Measurements from ENCODE around the gene MARCHF2. TPM values are rescaled to one million over a fixed set of nuclear protein-coding genes. Genes with fewer than 3 reads are reported as not detected.

MARCHF2 gene
- polyA plus RNA-seq, 2 of the 4 experiments (the other 2 are of a cell fraction) = 12.4 to 13.1 TPM

DNA sequence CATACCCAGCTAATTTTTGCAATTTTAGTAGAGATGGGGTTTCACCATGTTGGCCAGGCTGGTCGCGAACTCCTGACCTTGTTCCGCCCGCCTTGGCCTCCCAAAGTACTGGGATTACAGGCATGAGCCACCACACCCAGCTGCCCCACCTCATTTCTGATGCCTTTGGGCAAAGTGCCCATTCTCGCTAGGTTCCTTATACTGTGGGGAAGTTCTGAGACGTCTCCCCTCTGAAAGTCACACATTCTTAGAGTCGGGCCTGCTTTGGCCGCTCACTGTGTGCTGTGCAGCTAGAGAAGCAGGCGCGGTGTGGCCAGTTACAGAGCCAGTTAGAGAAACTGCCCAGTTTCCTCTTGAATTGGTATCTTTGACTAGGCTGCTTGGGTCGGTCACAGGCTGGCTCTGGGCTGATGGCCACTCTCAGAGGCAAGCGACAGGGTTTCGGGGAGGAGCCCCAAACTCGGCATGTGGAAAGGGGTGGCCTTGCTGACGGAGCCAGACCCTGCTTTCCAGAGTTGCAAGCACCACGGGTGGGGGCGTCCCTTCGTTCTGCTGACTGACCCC, 71.3 kb downstream of the MARCHF2 start:
- no peaks in the 10 kb centered on the region for H3K9me3 ChIP-seq
- H3K4me3 ChIP-seq = no peak overlapping the region
- no peak for TF ChIP-seq CEBPB (IDR thresholded peaks at IDR 0.05)
- TF ChIP-seq, protein P1, sequence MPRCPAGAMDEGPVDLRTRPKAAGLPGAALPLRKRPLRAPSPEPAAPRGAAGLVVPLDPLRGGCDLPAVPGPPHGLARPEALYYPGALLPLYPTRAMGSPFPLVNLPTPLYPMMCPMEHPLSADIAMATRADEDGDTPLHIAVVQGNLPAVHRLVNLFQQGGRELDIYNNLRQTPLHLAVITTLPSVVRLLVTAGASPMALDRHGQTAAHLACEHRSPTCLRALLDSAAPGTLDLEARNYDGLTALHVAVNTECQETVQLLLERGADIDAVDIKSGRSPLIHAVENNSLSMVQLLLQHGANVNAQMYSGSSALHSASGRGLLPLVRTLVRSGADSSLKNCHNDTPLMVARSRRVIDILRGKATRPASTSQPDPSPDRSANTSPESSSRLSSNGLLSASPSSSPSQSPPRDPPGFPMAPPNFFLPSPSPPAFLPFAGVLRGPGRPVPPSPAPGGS (IDR thresholded peaks at IDR 0.05) = no peak
- TF ChIP-seq RAD21 (conservative IDR thresholded peaks at IDR 0.05 in 1 of 2, IDR thresholded peaks at IDR 0.05 in 1 of 2) = no peak
- TF ChIP-seq ZC3H11A (IDR thresholded peaks at IDR 0.05) = no peak
- TF ChIP-seq CHD4 (IDR thresholded peaks at IDR 0.05; ENCODE audit: borderline replicate concordance) = no peak
- no peak for TF ChIP-seq ZFP36 (IDR thresholded peaks at IDR 0.05; ENCODE audit: borderline replicate concordance, partially characterized antibody)
- TF ChIP-seq PHF8 (IDR thresholded peaks at IDR 0.05; ENCODE audit: borderline replicate concordance, low read depth) = no peak
- TF ChIP-seq POLR2AphosphoS2 (conservative IDR thresholded peaks at IDR 0.05; ENCODE audit: low read length) = no peak
- TF ChIP-seq SREBF2 (IDR thresholded peaks at IDR 0.05) = no peak
- 87% methylated on average over 15 of the region's 18 CpGs for WGBS (ENCODE audit: missing lambda C conversion rate)
- H3K27ac ChIP-seq = no peak overlapping the region
- H3K4me1 ChIP-seq = no peaks in the 10 kb centered on the region
- ATAC-seq (no peak), FAIRE-seq (no peak), DNase-seq (ENCODE audit: low read depth in 1 of 2, low spot score in 1 of 2) (no peak)
- CTCF ChIA-PET = interaction anchor here (1.5 kb wide), 1 partner anchor 11 kb away, joined by 5 read pairs; no protein-coding TSS in a partner anchor
- H3K4me2 ChIP-seq = no peak overlapping the region
- POLR2A ChIA-PET = no interaction called here

GRCh38 chr19:8485561-8486371, 72.7 kb downstream of the MARCHF2 start:
- 98% methylated on average over 48 of the region's 62 CpGs for WGBS (ENCODE audit: missing lambda C conversion rate)
- no peak for FAIRE-seq

GRCh38 chr19:8486661-8487136, 73.6 kb downstream of the MARCHF2 start:
- CTCF ChIA-PET = interaction anchor here (0.9 to 2.1 kb wide), 4 partner anchors 9 to 72 kb away, joined by 3 to 7 read pairs (median 4); no protein-coding TSS in a partner anchor
- FAIRE-seq = no peak
- WGBS (ENCODE audit: missing lambda C conversion rate) = 96% methylated on average over 16 of the region's 16 CpGs
- no peak for ATAC-seq
- Histone ChIP-seq H3K27ac (no peak overlapping the region), H3K4me1 (no peaks in the 10 kb centered on the region), H3K4me2 (no peak overlapping the region), H3K9me3 (no peaks in the 10 kb centered on the region), H3K4me3 (no peak overlapping the region)
- POLR2A ChIA-PET = no interaction called here
- DNase-seq (ENCODE audit: low read depth in 1 of 2, low spot score in 1 of 2) = no peak
- no peak for TF ChIP-seq NFE2L2 (conservative IDR thresholded peaks at IDR 0.05; ENCODE audit: low read length)

More at GRCh38 chr19:8485561-8486371, 72.7 kb downstream of the MARCHF2 start:
- no peak overlapping the region for H3K4me2 ChIP-seq
- ATAC-seq (no peak), DNase-seq (ENCODE audit: low read depth in 1 of 2, low spot score in 1 of 2) (no peak)
- H3K9me3 ChIP-seq = no peaks in the 10 kb centered on the region
- no peak overlapping the region for H3K4me3 ChIP-seq
- POLR2A ChIA-PET = interaction anchor here (0.8 kb wide), 1 partner anchor 28 kb away, joined by 3 read pairs; the partner anchor contains the start of gene ZNF414
- no peaks in the 10 kb centered on the region for H3K4me1 ChIP-seq
- no peak for TF ChIP-seq CBX2 (IDR thresholded peaks at IDR 0.05; ENCODE audit: borderline replicate concordance, low read depth)
- CTCF ChIA-PET = interaction anchor here (1.2 kb wide), 1 partner anchor 10 kb away, joined by 4 read pairs; no protein-coding TSS in a partner anchor
- H3K27ac ChIP-seq = no peak overlapping the region

DNA sequence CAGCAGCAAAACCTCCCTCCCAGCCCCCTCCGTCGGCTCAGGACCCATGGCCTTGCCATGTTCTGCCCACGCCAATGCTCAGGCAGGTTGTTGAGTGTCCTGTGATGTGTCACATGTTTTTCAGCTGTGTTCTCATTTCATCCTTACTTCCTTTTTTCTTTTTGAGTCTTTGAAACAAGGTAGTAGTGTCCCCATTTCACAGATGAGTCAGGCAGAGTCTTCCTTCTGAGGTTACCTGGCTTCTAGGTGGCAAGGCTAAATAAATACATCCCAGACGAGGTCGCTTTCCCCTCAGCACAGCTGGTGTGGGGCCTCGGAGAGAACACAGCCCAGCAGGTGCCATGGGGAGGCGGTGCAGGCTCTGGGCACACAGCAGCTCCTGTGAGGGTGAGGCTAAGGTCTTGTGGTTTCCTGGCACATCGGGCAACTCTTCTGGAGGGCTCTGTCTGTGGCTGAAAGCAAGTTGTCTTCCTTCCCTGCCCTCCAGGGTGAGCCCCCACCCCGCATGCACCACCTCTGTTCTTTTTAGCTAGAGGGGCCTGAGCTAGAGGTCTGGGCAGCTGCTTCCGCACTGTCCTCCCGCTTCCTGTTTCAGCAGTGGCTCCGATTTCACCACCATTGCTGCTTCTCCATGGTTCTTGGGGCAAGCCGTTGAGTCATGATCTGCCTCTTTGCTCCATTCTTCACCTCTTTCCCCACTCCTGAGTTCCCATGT, 74.2 kb downstream of the MARCHF2 start:
- CTCF ChIA-PET = interaction anchor here (0.9 to 2.1 kb wide), 6 partner anchors 8 to 73 kb away, joined by 3 to 7 read pairs (median 4); no protein-coding TSS in a partner anchor
- TF ChIP-seq, protein P2, sequence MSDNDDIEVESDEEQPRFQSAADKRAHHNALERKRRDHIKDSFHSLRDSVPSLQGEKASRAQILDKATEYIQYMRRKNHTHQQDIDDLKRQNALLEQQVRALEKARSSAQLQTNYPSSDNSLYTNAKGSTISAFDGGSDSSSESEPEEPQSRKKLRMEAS (IDR thresholded peaks at IDR 0.05) = no peak
- TF ChIP-seq, protein P3, sequence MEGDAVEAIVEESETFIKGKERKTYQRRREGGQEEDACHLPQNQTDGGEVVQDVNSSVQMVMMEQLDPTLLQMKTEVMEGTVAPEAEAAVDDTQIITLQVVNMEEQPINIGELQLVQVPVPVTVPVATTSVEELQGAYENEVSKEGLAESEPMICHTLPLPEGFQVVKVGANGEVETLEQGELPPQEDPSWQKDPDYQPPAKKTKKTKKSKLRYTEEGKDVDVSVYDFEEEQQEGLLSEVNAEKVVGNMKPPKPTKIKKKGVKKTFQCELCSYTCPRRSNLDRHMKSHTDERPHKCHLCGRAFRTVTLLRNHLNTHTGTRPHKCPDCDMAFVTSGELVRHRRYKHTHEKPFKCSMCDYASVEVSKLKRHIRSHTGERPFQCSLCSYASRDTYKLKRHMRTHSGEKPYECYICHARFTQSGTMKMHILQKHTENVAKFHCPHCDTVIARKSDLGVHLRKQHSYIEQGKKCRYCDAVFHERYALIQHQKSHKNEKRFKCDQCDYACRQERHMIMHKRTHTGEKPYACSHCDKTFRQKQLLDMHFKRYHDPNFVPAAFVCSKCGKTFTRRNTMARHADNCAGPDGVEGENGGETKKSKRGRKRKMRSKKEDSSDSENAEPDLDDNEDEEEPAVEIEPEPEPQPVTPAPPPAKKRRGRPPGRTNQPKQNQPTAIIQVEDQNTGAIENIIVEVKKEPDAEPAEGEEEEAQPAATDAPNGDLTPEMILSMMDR (IDR thresholded peaks at IDR 0.05) = no peak
- TF ChIP-seq FOSL2 (IDR thresholded peaks at IDR 0.05) (no peak), FOSL2 (CRISPR knock-in tag; IDR thresholded peaks at IDR 0.05) (no peak), ZC3H11A (IDR thresholded peaks at IDR 0.05) (no peak), HOXB13 (CRISPR knock-in tag; IDR thresholded peaks at IDR 0.05; ENCODE audit: low read depth) (no peak), ZNF302 (CRISPR knock-in tag; IDR thresholded peaks at IDR 0.05) (no peak), PHF8 (IDR thresholded peaks at IDR 0.05; ENCODE audit: borderline replicate concordance, low read depth) (no peak), ESRRA (IDR thresholded peaks at IDR 0.05; ENCODE audit: borderline replicate concordance, low read length) (no peak), HOXA7 (CRISPR knock-in tag; IDR thresholded peaks at IDR 0.05) (no peak), BHLHE40 (IDR thresholded peaks at IDR 0.05; ENCODE audit: low read depth, low read length) (no peak)
- TF ChIP-seq, protein P4, sequence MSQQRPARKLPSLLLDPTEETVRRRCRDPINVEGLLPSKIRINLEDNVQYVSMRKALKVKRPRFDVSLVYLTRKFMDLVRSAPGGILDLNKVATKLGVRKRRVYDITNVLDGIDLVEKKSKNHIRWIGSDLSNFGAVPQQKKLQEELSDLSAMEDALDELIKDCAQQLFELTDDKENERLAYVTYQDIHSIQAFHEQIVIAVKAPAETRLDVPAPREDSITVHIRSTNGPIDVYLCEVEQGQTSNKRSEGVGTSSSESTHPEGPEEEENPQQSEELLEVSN (IDR thresholded peaks at IDR 0.05; ENCODE audit: borderline replicate concordance, low read depth) = no peak
- no peaks in the 10 kb centered on the region for H3K9me3 ChIP-seq
- FAIRE-seq = no peak
- DNase-seq (ENCODE audit: low read depth in 1 of 2, low spot score in 1 of 2) = no peak
- no peaks in the 10 kb centered on the region for H3K4me1 ChIP-seq
- H3K4me2 ChIP-seq = no peak overlapping the region
- H3K4me3 ChIP-seq = no peak overlapping the region
- no peak for ATAC-seq
- 85% methylated on average over 12 of the region's 13 CpGs for WGBS (ENCODE audit: missing lambda C conversion rate)
- POLR2A ChIA-PET = no interaction called here
- no peak overlapping the region for H3K27ac ChIP-seq

Data from A549 (cell line).